Neuron (in vitro differentiated cells): Measurements from ENCODE around the gene MCOLN3.

Experiments used
- H2AFZ ChIP-seq: one replicate; pipeline ENCODE4 v1.6.1; 2013; ENCODE audit warnings: low read depth, mild to moderate bottlenecking, inconsistent platforms, low read length, moderate library complexity
- H3K27me3 ChIP-seq: one replicate; pipeline ENCODE4 v1.6.1; 2013; ENCODE audit warnings: low read length; ENCODE audit not compliant: insufficient read depth
- H3K36me3 ChIP-seq: one replicate; pipeline ENCODE4 v1.6.1; 2013; ENCODE audit warnings: low read length; ENCODE audit not compliant: insufficient read depth
- H3K4me1 ChIP-seq: one replicate; pipeline ENCODE4 v1.6.1; 2013; ENCODE audit warnings: low read length; ENCODE audit not compliant: insufficient read depth
- H3K4me3 ChIP-seq: 2 replicates; pipeline ENCODE4 v1.5.1; 2013; ENCODE audit warnings: mild to moderate bottlenecking, low read length, moderate library complexity
- H3K9me3 ChIP-seq: one replicate; pipeline ENCODE4 v1.6.1; 2013; ENCODE audit warnings: low read length

Gene MCOLN3

GRCh38 chr1:84969489-84970250 is 78.6 kb downstream of the MCOLN3 start:
- no peaks in the 10 kb centered on the region for H3K36me3 ChIP-seq
- H3K4me3 ChIP-seq: no peak overlapping the region

GRCh38 chr1:84968865-84969264 is 79.4 kb downstream of the MCOLN3 start:
- Histone ChIP-seq H3K27me3 (no peaks in the 10 kb centered on the region), H2AFZ (no peak overlapping the region), H3K9me3 (no peaks in the 10 kb centered on the region), H3K4me3 (no peak overlapping the region), H3K4me1 (no peaks in the 10 kb centered on the region), H3K36me3 (no peaks in the 10 kb centered on the region)

More at GRCh38 chr1:84969489-84970250, 78.6 kb downstream of the MCOLN3 start:
- Histone ChIP-seq H2AFZ (no peak overlapping the region), H3K4me1 (no peaks in the 10 kb centered on the region), H3K9me3 (no peaks in the 10 kb centered on the region), H3K27me3 (no peaks in the 10 kb centered on the region)

GRCh38 chr1:84968101-84968500 is 80.2 kb downstream of the MCOLN3 start:
- no peaks in the 10 kb centered on the region for H3K36me3 ChIP-seq
- no peak overlapping the region for H2AFZ ChIP-seq
- H3K27me3 ChIP-seq: no peaks in the 10 kb centered on the region
- H3K4me1 ChIP-seq: no peaks in the 10 kb centered on the region
- no peak overlapping the region for H3K4me3 ChIP-seq
- H3K9me3 ChIP-seq: no peaks in the 10 kb centered on the region
